IPS-18a (cell line): ENCODE measurements around the gene NABP1.

Experiments used
- H3K27ac ChIP-seq: one replicate; pipeline ENCODE4 v1.5.1; 2013; ENCODE audit warnings: low read length
- H3K27me3 ChIP-seq: one replicate; pipeline ENCODE4 v1.6.1; 2013; ENCODE audit warnings: mild to moderate bottlenecking, low read length; ENCODE audit not compliant: control insufficient read depth, insufficient read depth
- H3K36me3 ChIP-seq: one replicate; pipeline ENCODE4 v1.6.1; 2013; ENCODE audit warnings: low read depth, low read length; ENCODE audit not compliant: control insufficient read depth
- H3K4me1 ChIP-seq: one replicate; pipeline ENCODE4 v1.6.1; 2013; ENCODE audit warnings: low read depth, low read length; ENCODE audit not compliant: control insufficient read depth
- H3K4me3 ChIP-seq: one replicate; pipeline ENCODE4 v1.5.1; 2013; ENCODE audit warnings: low read length
- H3K9ac ChIP-seq: one replicate; pipeline ENCODE4 v1.6.1; 2013; ENCODE audit warnings: mild to moderate bottlenecking, low read length, moderate library complexity
- H3K9me3 ChIP-seq: one replicate; pipeline ENCODE4 v1.6.1; 2013; ENCODE audit warnings: low read depth, low read length; ENCODE audit not compliant: control insufficient read depth

The NABP1 gene

DNA sequence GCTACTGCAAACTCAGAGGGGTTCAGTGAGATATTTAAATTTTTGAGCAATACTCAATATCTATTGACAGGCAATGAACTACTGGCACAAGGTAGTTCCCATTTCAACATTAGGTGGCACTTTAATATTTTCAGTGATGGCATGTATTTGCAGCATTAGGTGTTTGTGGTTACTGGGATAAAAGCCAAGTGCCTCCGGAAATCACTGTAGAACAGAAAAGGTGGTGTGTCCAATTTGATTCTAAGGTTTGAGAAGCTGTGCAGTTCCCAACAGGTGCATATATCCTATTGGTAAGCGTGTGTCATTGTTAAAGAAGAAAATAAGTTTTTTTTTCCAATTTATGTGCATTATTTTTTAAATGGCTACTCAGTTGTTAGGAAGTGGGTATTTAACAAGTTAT is 41.3 kb downstream of the NABP1 start:
- Histone ChIP-seq H3K4me3 (no peak overlapping the region), H3K27ac (no peak overlapping the region), H3K9me3 (no peaks in the 10 kb centered on the region), H3K36me3 (no peaks in the 10 kb centered on the region), H3K27me3 (no peaks in the 10 kb centered on the region), H3K4me1 (peaks cover 5% of the 10 kb centered on the region), H3K9ac (no peak overlapping the region)

DNA sequence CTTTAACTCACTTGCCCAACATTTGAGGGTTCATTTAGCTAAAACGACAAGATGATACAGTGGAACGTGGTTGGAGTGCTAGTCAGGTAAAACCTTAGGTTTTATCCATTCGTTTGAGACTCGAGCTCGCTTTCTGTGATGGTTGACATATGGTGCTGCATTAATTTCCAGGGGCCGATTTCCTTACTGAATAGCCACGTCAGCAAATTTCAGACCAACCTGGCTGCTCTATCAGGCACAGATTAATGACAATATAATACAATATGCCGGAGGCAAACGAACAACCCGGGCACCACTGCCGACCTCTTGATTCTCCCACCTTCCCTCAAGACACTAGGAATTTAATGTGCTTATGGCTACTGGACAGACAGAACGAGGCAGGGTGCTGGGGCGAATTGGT is 42.0 kb downstream of the NABP1 start:
- H3K4me1 ChIP-seq: peaks cover 5% of the 10 kb centered on the region

DNA sequence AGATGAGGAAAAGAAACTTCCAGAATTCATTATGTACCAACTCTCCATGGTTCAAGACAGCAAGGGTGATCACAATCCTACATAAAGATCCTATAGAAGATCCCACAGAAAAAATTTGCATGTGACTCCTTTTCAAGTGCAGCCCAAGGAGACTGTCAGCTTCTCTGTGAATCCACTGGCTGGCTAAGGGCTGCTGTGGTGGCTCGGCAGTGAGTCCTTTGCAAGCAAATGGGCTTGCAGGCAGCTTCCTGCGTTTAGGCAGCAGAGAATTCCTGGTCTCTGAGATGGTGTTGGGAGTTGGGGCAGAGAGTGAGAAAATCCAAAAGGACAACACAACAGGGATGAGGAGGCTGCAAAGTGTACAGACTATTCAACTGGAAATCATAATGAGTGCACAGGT is 43.4 kb downstream of the NABP1 start:
- H3K36me3 ChIP-seq: no peaks in the 10 kb centered on the region
- H3K4me3 ChIP-seq: no peak overlapping the region
- no peaks in the 10 kb centered on the region for H3K9me3 ChIP-seq
- H3K27me3 ChIP-seq: no peaks in the 10 kb centered on the region
- no peak overlapping the region for H3K9ac ChIP-seq
- peaks cover 5% of the 10 kb centered on the region for H3K4me1 ChIP-seq
- H3K27ac ChIP-seq: no peak overlapping the region

More for the DNA sequence above, 42.0 kb downstream of the NABP1 start:
- H3K36me3 ChIP-seq: no peaks in the 10 kb centered on the region
- no peak overlapping the region for H3K9ac ChIP-seq
- H3K4me3 ChIP-seq: no peak overlapping the region
- no peaks in the 10 kb centered on the region for H3K27me3 ChIP-seq
- H3K9me3 ChIP-seq: no peaks in the 10 kb centered on the region
- H3K27ac ChIP-seq: no peak overlapping the region

DNA sequence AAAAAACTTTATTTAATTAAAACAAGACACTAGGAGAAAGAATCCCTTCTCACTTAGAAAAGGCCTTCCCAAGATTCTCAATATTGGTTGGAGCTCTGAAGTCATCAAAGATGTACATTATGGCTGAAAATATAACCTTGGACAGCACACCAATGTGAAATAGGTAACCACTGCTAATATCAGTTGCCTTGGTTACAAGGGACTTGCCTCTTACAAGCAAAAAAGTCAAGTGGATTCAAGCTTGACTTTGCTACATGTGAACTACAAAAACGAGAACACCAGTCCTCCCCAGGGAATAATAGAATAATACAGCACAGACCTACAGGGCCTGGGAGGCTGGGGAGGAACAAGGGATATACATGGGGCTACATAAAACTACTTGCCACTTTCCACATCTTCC is 46.1 kb downstream of the NABP1 start:
- no peak overlapping the region for H3K4me3 ChIP-seq
- no peaks in the 10 kb centered on the region for H3K36me3 ChIP-seq
- H3K9ac ChIP-seq: no peak overlapping the region
- H3K27me3 ChIP-seq: no peaks in the 10 kb centered on the region
- H3K9me3 ChIP-seq: no peaks in the 10 kb centered on the region
- H3K27ac ChIP-seq: no peak overlapping the region
- H3K4me1 ChIP-seq: peaks cover 5% of the 10 kb centered on the region

DNA sequence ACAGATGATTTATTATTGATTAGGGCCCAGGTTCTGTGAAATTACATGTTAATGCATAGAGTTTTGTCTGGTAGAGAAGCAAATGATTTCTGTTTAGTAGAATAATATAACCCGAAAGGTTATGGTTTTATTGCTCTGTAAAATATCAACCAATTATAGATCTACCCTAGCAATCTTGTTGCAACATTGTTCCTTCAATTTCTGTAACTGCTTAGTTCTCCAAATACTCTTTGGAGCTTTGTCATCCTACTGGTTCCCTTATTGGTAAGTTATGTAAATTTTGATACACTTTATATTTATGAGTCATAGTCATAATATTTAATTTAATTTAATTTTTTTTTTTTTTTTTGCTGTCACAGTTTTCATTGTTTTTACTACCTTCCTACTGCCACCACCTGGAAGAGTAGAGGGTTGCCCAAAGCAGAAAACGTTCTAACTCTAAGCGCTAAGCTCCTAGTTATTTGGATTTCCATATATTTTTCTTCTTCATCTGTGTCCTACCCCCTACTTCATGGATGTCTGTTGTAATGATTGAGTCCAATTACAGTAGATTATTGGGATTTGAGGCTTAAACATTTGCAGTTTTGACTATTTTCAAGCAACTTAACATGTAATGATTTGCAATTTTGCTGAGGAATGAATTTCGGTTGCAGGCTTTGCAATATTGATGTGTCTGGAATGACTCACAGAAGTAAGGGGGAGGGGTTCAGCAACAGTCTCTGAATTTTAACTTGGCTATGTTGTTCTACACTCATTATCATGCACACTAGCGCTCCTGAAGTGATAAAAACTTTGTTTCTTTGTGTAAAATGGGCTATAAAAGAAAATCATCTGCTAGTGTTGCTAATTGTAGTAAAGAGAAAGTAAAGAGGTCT is 51.1 kb downstream of the NABP1 start:
- H3K4me1 ChIP-seq: no peaks in the 10 kb centered on the region
- H3K27ac ChIP-seq: no peak overlapping the region
- no peak overlapping the region for H3K4me3 ChIP-seq
- no peaks in the 10 kb centered on the region for H3K27me3 ChIP-seq
- no peaks in the 10 kb centered on the region for H3K9me3 ChIP-seq
- no peak overlapping the region for H3K9ac ChIP-seq
- H3K36me3 ChIP-seq: no peaks in the 10 kb centered on the region

DNA sequence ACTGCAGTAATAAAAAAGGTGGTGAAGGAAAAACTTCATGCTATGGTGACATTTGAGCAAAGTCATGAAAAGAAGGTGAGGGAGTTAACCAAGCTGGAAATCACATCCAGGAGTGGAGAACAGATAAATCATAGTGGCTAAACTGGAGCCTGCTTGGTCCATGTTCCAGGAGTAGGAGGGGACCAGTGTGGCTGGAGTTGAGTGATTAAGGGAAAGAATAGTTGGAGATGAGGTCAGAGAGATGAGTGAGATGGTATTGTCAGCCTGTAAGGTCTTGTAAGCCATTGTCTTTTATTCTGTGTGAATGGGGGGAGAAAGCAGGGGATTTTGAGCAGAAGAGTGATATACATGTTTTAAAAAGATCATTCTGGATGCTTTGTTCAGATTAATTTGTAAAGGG is 52.3 kb downstream of the NABP1 start:
- Histone ChIP-seq H3K9ac (no peak overlapping the region), H3K36me3 (no peaks in the 10 kb centered on the region), H3K9me3 (no peaks in the 10 kb centered on the region), H3K27me3 (no peaks in the 10 kb centered on the region), H3K4me1 (no peaks in the 10 kb centered on the region), H3K27ac (no peak overlapping the region), H3K4me3 (no peak overlapping the region)
